Lower lobe of right lung (tissue), 2 donors: ENCODE data around the gene BLMH. TPM values are rescaled to one million over a fixed set of nuclear protein-coding genes. Genes with fewer than 3 reads are reported as not detected.

Experiments
- ATAC-seq, 2 donors: fragments of 200-7000 bp; cut with Tn5 transposase; one replicate each; pipeline ENCODE4 v1.9.1; 2020 to 2022; ENCODE audit warnings: mild to moderate bottlenecking in 2 of 2, moderate library complexity in 2 of 2
- DNase-seq: peaks from one replicate; pipeline ENCODE4 v3.0.0-alpha.2; 2020
- H3K27ac ChIP-seq: fragments of 200-600 bp; one replicate; pipeline ENCODE4 v1.8.0; 2022
- H3K27me3 ChIP-seq: fragments of 200-600 bp; one replicate; pipeline ENCODE4 v1.8.0; 2022; ENCODE audit warnings: low read depth
- H3K36me3 ChIP-seq: fragments of 200-600 bp; one replicate; pipeline ENCODE4 v1.8.0; 2022; ENCODE audit warnings: mild to moderate bottlenecking
- H3K4me1 ChIP-seq: fragments of 200-600 bp; one replicate; pipeline ENCODE4 v1.8.0; 2022
- H3K4me3 ChIP-seq: fragments of 200-600 bp; one replicate; pipeline ENCODE4 v1.8.0; 2022; ENCODE audit warnings: mild to moderate bottlenecking
- H3K9me3 ChIP-seq: fragments of 200-600 bp; one replicate; pipeline ENCODE4 v1.8.0; 2022
- intact Hi-C: fragments of 100-400 bp; cut with DNase I; formaldehyde crosslinking; loops from one replicate; pipeline ENCODE4 v1.11.0; 2022
- total RNA-seq: library from RNA; stranded (reverse); fragmentation: NEBNext Ultra II Directional; extraction: Animal tissue kit (Norgen Biotek cat#: 25700); gene quantifications from one replicate; pipeline ENCODE4 v1.2.1, GENCODE V29; 2021
- TF ChIP-seq, protein P1 (sequence below): fragments of 200-600 bp; IDR thresholded peaks from one replicate; pipeline ENCODE4 v1.8.0; 2022; ENCODE audit warnings: antibody characterized with exemption, mild to moderate bottlenecking
- donor health status: DM: no; HTN: yes; CAD: no; lungs with severe emphysema.

BLMH gene
- total RNA-seq, 1 donor from 2014 or later = 27.4 TPM

DNA sequence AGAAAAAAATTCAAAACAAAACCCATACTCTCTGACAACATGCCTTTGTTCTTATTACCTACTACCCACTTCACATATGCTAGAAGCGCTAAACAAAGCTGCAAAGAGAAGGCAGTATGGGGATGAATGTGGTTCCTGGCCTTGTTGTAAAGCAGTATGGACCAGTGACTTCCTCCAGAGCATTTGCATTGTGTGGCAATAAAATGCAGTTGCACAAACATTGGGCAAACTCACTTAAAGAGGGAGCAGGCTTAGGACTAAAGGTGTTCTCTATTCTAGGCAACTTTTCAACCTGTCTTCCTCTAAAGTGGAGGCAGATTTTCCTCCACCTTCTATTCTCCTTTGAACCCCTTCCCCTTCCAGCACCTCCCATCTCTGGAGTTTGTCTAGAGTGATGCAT lies 25.0 kb upstream of the BLMH start:
- TF ChIP-seq, protein P1, sequence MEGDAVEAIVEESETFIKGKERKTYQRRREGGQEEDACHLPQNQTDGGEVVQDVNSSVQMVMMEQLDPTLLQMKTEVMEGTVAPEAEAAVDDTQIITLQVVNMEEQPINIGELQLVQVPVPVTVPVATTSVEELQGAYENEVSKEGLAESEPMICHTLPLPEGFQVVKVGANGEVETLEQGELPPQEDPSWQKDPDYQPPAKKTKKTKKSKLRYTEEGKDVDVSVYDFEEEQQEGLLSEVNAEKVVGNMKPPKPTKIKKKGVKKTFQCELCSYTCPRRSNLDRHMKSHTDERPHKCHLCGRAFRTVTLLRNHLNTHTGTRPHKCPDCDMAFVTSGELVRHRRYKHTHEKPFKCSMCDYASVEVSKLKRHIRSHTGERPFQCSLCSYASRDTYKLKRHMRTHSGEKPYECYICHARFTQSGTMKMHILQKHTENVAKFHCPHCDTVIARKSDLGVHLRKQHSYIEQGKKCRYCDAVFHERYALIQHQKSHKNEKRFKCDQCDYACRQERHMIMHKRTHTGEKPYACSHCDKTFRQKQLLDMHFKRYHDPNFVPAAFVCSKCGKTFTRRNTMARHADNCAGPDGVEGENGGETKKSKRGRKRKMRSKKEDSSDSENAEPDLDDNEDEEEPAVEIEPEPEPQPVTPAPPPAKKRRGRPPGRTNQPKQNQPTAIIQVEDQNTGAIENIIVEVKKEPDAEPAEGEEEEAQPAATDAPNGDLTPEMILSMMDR = no peak
- H3K36me3 ChIP-seq = no peaks in the 10 kb centered on the region
- H3K4me1 ChIP-seq = no peaks in the 10 kb centered on the region
- no peaks in the 10 kb centered on the region for H3K27me3 ChIP-seq
- H3K27ac ChIP-seq = no peak overlapping the region
- H3K9me3 ChIP-seq = no peaks in the 10 kb centered on the region
- ATAC-seq (peak in 1 of 2 donors; percentile 43), DNase-seq (no peak)
- intact Hi-C loops = no loop called here
- no peak overlapping the region for H3K4me3 ChIP-seq

- intact Hi-C loops = no loop called here
- H3K27me3 ChIP-seq = no peaks in the 10 kb centered on the region
- H3K4me1 ChIP-seq = no peaks in the 10 kb centered on the region
- no peaks in the 10 kb centered on the region for H3K36me3 ChIP-seq
- DNase-seq (no peak), ATAC-seq (no peak)
- H3K27ac ChIP-seq = no peak overlapping the region
- H3K4me3 ChIP-seq = no peak overlapping the region
- TF ChIP-seq, protein P1 = no peak
- H3K9me3 ChIP-seq = no peaks in the 10 kb centered on the region
Measured at GRCh38 chr17:30315106-30315505, 23.4 kb upstream of the BLMH start.

DNA sequence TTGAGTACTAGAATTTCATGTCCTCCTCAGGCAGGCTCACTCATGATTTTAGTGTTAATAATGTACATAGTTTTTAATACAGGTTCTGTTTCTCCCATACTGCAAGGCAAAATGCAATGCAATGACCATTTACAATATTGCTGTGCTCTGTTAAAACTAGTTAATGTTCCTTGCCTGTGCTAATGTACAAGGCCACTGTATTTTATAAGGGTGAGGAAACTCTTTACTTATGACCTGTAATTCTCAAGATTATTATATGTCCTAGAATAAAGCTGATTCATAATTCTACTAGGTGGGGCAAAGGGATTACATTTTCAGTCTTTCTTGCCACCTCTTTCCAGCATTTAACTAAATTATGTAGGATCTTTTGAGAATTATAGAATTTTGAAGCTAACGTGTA lies 22.7 kb upstream of the BLMH start:
- TF ChIP-seq, protein P1 = no peak
- H3K27me3 ChIP-seq = no peaks in the 10 kb centered on the region
- no peak overlapping the region for H3K27ac ChIP-seq
- H3K4me1 ChIP-seq = no peaks in the 10 kb centered on the region
- DNase-seq (no peak), ATAC-seq (no peak)
- H3K9me3 ChIP-seq = no peaks in the 10 kb centered on the region
- intact Hi-C loops = no loop called here
- H3K36me3 ChIP-seq = no peaks in the 10 kb centered on the region
- H3K4me3 ChIP-seq = no peak overlapping the region

GRCh38 chr17:30312226-30312625 lies 20.5 kb upstream of the BLMH start:
- no peaks in the 10 kb centered on the region for H3K4me1 ChIP-seq
- H3K27me3 ChIP-seq = no peaks in the 10 kb centered on the region
- ATAC-seq = no peak
- intact Hi-C loops = no loop called here
- H3K36me3 ChIP-seq = no peaks in the 10 kb centered on the region
- no peak overlapping the region for H3K4me3 ChIP-seq
- H3K27ac ChIP-seq = no peak overlapping the region
- TF ChIP-seq, protein P1 = no peak
- no peaks in the 10 kb centered on the region for H3K9me3 ChIP-seq
- DNase-seq = no peak

DNA sequence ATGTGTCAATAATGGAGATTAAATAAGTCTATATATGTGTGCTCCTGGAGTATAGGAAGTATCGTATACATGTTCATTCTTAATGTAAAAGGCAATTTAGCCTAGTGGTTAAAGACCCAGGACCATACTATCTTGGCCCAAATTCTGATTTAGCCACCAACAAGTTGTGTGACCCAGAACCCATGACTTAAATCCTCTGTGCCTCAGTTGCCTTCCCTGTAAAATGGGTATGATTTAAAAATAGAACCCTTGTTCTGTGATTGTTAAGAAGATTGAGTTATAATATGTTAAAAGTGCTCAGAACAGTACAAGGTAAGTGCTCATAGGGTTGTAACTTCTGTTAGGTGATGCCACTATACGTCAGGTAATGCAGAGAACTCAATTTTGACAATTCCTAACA lies 18.8 kb upstream of the BLMH start:
- H3K27ac ChIP-seq = no peak overlapping the region
- no peak overlapping the region for H3K4me3 ChIP-seq
- H3K27me3 ChIP-seq = no peaks in the 10 kb centered on the region
- ATAC-seq = no peak
- H3K36me3 ChIP-seq = no peaks in the 10 kb centered on the region
- H3K9me3 ChIP-seq = no peaks in the 10 kb centered on the region
- intact Hi-C loops = no loop called here
- TF ChIP-seq, protein P1 = no peak
- no peak for DNase-seq
- H3K4me1 ChIP-seq = no peaks in the 10 kb centered on the region

DNA sequence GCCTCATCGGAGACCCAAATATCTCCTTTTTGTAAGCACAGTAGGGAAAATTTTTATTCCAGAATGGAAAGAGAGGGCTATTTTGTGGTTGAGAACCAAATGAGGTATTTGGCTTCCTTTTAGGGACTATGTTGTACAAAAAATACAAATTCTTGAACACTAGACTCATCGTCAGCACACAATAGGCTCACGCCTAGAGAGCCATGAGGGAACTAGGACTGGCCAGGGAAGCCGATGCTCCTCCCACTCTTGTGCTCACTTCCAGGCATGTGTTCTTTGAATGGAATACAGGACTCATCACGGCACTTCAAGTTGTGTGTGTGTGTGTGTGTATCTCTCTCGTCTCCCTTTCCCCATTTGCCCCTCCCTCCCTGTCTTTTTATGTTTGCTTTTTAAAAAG lies 17.8 kb upstream of the BLMH start:
- TF ChIP-seq, protein P1 = no peak
- Histone ChIP-seq H3K27ac (no peak overlapping the region), H3K36me3 (no peaks in the 10 kb centered on the region), H3K4me3 (no peak overlapping the region), H3K27me3 (no peaks in the 10 kb centered on the region), H3K4me1 (no peaks in the 10 kb centered on the region), H3K9me3 (no peaks in the 10 kb centered on the region)
- intact Hi-C loops = no loop called here
- ATAC-seq (no peak), DNase-seq (no peak)
